A549 (cell line): ENCODE measurements around the gene HEMGN. TPM values are rescaled to one million over a fixed set of nuclear protein-coding genes. Genes with fewer than 3 reads are reported as not detected.

Experiments used
- ATAC-seq, 2 experiments: fragments of 200-7000 bp in 1 of 2; fragments of >200 bp in 1 of 2; cut with Nextera tagmentation in 1 of 2; cut with Tn5 transposase in 1 of 2; 3 replicates each; pipeline versions ENCODE4 v1.8.0 to v1.9.1; 2018 to 2020; ENCODE audit warnings: mild to moderate bottlenecking in 1 of 2, moderate library complexity in 1 of 2
- CTCF ChIA-PET: fragments of 300-600 bp; sonication (Branson Sonifier 250); formaldehyde crosslinking; extraction: SDS; loops from one replicate; lab custom pipeline; 2021; ENCODE audit warnings: antibody characterized with exemption, inconsistent platforms; lab: Yijun Ruan, JAX
- POLR2A ChIA-PET: fragments of 350-600 bp; formaldehyde crosslinking; extraction: SDS; loops from one replicate; lab custom pipeline; 2021; ENCODE audit warnings: antibody characterized with exemption, inconsistent platforms; lab: Yijun Ruan, JAX
- DNase-seq, 2 experiments: peaks; one replicate each; pipeline versions ENCODE4 v3.0.0 to v3.0.0-alpha.2; 2011 to 2016; ENCODE audit warnings: low read depth in 1 of 2, low spot score in 1 of 2
- FAIRE-seq: peaks from 2 replicates; lab custom pipeline; 2011; peaks lifted over from hg19 to GRCh38; lab: Jason Lieb, UNC
- H3K27ac ChIP-seq, 2 experiments: fragments of >200 bp; sonication (Bioruptor Twin); formaldehyde crosslinking; 3 replicates each; pipeline ENCODE4 v1.5.1; 2016 to 2017
- H3K4me1 ChIP-seq: fragments of >200 bp; sonication (Bioruptor Twin); formaldehyde crosslinking; 3 replicates; pipeline ENCODE4 v1.6.1; 2016
- H3K4me2 ChIP-seq: fragments of >200 bp; sonication (Bioruptor Twin); formaldehyde crosslinking; 3 replicates; pipeline ENCODE4 v1.6.1; 2016
- H3K4me3 ChIP-seq: fragments of >200 bp; sonication (Bioruptor Twin); formaldehyde crosslinking; 3 replicates; pipeline ENCODE4 v1.5.1; 2016
- H3K9me3 ChIP-seq: fragments of >200 bp; sonication (Bioruptor Twin); formaldehyde crosslinking; 3 replicates; pipeline ENCODE4 v1.6.1; 2016
- CHD2 ChIP-seq: fragments of 150-350 bp; IDR thresholded peaks from 2 replicates; pipeline ENCODE4 v1.6.1; 2014; ENCODE audit warnings: low read length; ENCODE audit not compliant: partially characterized antibody
- CTCF ChIP-seq: fragments of >200 bp; sonication (Bioruptor Twin); formaldehyde crosslinking; IDR thresholded peaks from 3 replicates; pipeline ENCODE4 v1.5.1; 2016
- EHF ChIP-seq: fragments of 250-450 bp; sonication (Bioruptor Pico); IDR thresholded peaks from 2 replicates; pipeline ENCODE4 v1.5.0; 2020; ENCODE audit warnings: mild to moderate bottlenecking
- EHMT2 ChIP-seq: fragments of 200-600 bp; sonication (generic); IDR thresholded peaks from 2 replicates; pipeline ENCODE4 v1.6.1; 2016; ENCODE audit warnings: antibody characterized with exemption, low read depth, mild to moderate bottlenecking, moderate library complexity
- FOSB ChIP-seq: fragments of 250-450 bp; sonication (Bioruptor Pico); IDR thresholded peaks from 2 replicates; pipeline ENCODE4 v1.5.0; 2020; ENCODE audit warnings: mild to moderate bottlenecking, moderate library complexity
- FOSL2 ChIP-seq, 2 experiments: fragments of 450-650 bp in 1 of 2; fragments of >200 bp in 1 of 2; sonication (Bioruptor Twin) in 1 of 2; formaldehyde crosslinking; IDR thresholded peaks; 2 replicates each; pipeline versions ENCODE4 v1.5.0 to v1.6.1; 2016 to 2020; ENCODE audit warnings: mild to moderate bottlenecking in 1 of 2, moderate library complexity in 1 of 2
- HDAC2 ChIP-seq: fragments of 200-600 bp; sonication (generic); IDR thresholded peaks from 2 replicates; pipeline ENCODE4 v1.6.1; 2016
- HEYL ChIP-seq: fragments of 250-450 bp; sonication (Bioruptor Pico); IDR thresholded peaks from 2 replicates; pipeline ENCODE4 v1.8.0; 2021; ENCODE audit warnings: mild to moderate bottlenecking, moderate library complexity
- JUNB ChIP-seq: fragments of >200 bp; sonication (Bioruptor Twin); formaldehyde crosslinking; IDR thresholded peaks from 2 replicates; pipeline ENCODE4 v1.6.1; 2016
- KDM1A ChIP-seq: fragments of 200-600 bp; sonication (generic); IDR thresholded peaks from 2 replicates; pipeline ENCODE4 v1.6.1; 2016; ENCODE audit warnings: low read depth, mild to moderate bottlenecking
- MAX ChIP-seq: IDR thresholded peaks from 2 replicates; pipeline ENCODE4 v1.6.1; 2012
- NPAS2 ChIP-seq: fragments of 250-450 bp; sonication (Bioruptor Pico); IDR thresholded peaks from 2 replicates; pipeline ENCODE4 v1.8.0; 2022; ENCODE audit warnings: mild to moderate bottlenecking, moderate library complexity, borderline replicate concordance
- PBX3 ChIP-seq: IDR thresholded peaks from 2 replicates; pipeline ENCODE4 v1.6.1; 2012
- POLR2A ChIP-seq: IDR thresholded peaks from 2 replicates; pipeline ENCODE4 v1.6.1; 2012; ENCODE audit warnings: mild to moderate bottlenecking, low read length
- RARB ChIP-seq: fragments of 250-450 bp; sonication (Bioruptor Pico); IDR thresholded peaks from 2 replicates; pipeline ENCODE4 v1.8.0; 2021; ENCODE audit warnings: mild to moderate bottlenecking, moderate library complexity
- ZFP36 ChIP-seq: fragments of 450-650 bp; IDR thresholded peaks from 2 replicates; pipeline ENCODE4 v1.6.1; 2014; ENCODE audit warnings: borderline replicate concordance; ENCODE audit not compliant: partially characterized antibody
- WGBS: methylation state at CpG from one replicate; pipeline ENCODE4 v1.1.6; 2017; ENCODE audit errors: missing lambda C conversion rate; 5-methylcytosine and 5-hydroxymethylcytosine counted together
- polyA plus RNA-seq, 4 experiments: library from polyadenylated mRNA; depleted of rRNA in 3 of 4; stranded (reverse); fragments of >200 nt; fragmentation: RNase III in 1 of 4; extraction: RNeasy Plus Mini Kit Qiagen cat#74134 plus additional on column Dnase treatment in 1 of 4; gene quantifications; 2 replicates in 3 of 4; 3 replicates in 1 of 4; pipeline ENCODE4 v1.2.3, GENCODE V29; 2011 to 2017
- TF ChIP-seq, protein P1 (sequence below): fragments of 250-450 bp; sonication (Bioruptor Pico); IDR thresholded peaks from 2 replicates; pipeline ENCODE4 v1.5.0; 2020; ENCODE audit warnings: low read depth, mild to moderate bottlenecking, moderate library complexity

Gene HEMGN
- polyA plus RNA-seq, 2 of the 4 experiments (the other 2 are of a cell fraction) = not detected

GRCh38 chr9:97891736-97892135 lies 46.2 kb downstream of the HEMGN start:
- WGBS = 85% methylated on average over 4 of the region's 5 CpGs
- H3K4me1 ChIP-seq = no peaks in the 10 kb centered on the region
- FAIRE-seq (no peak), ATAC-seq (no peak), DNase-seq (no peak)
- no peak overlapping the region for H3K4me3 ChIP-seq
- no peaks in the 10 kb centered on the region for H3K9me3 ChIP-seq
- ChIA-PET CTCF (interaction anchor here (0.5 to 6.5 kb wide), 10 partner anchors 10 to 1027 kb away, joined by 3 to 104 read pairs (median 4); partner anchors contain the start of genes FOXE1 and TRMO), POLR2A (no interaction called here)
- H3K4me2 ChIP-seq = no peak overlapping the region
- H3K27ac ChIP-seq = no peak overlapping the region
- TF ChIP-seq KDM1A = no peak
- TF ChIP-seq FOSL2 (IDR thresholded peaks at IDR 0.05) = no peak
- TF ChIP-seq FOSL2 (CRISPR knock-in tag; IDR thresholded peaks at IDR 0.05) = no peak
- TF ChIP-seq EHF (CRISPR knock-in tag) = no peak
- no peak for TF ChIP-seq HDAC2
- no peak for TF ChIP-seq ZFP36
- TF ChIP-seq PBX3 = no peak
- TF ChIP-seq, protein P1, sequence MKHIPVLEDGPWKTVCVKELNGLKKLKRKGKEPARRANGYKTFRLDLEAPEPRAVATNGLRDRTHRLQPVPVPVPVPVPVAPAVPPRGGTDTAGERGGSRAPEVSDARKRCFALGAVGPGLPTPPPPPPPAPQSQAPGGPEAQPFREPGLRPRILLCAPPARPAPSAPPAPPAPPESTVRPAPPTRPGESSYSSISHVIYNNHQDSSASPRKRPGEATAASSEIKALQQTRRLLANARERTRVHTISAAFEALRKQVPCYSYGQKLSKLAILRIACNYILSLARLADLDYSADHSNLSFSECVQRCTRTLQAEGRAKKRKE (CRISPR knock-in tag) = no peak
- no peak for TF ChIP-seq MAX
- TF ChIP-seq NPAS2 (CRISPR knock-in tag) = no peak
- no peak for TF ChIP-seq RARB (CRISPR knock-in tag)

DNA sequence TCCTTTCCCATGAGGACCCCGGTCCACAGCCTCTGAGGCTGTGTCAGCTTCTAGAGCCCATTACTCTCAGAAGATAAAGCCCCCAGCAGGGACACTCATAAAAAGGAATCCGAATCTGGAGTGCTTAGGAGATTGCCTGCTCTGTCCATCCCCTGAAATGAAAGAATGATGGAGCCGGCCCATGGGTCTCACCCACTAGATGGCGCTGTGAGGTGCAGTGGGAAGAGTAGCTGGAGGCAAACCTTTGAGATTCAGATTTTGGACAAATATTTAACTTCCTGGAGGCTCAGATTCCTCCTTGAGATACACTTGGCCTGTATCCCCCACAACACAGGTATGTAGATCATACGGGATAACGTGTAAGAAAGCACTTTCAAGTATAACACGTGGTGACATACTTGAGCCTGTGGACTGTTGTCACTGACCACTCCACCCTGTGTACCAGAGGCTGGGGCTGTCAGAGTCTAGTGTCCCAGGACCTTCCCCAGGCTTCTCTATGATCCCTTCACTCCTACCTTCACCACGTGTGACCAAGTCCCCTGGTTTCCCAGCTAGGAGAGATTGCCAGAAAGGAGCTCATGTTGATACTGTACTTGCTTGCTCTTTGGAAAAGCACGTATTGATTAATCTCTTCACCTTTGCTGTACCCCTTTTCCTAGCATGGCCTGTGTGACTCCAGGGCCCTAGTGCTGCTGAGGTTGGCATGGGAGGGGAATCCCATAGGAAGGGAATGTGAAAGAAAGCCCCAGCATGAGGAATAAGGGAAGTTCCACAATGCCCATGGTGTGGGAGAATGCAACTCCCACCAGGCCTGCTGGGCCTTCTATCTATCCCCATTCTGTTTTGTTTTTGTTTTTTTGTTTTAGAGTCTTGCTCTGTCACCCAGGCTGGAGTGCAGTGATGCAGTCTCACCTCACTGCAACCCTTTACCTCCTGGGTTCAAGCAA lies 47.8 kb downstream of the HEMGN start:
- no peaks in the 10 kb centered on the region for H3K4me1 ChIP-seq
- CTCF ChIA-PET = interaction anchor here (1.0 to 6.5 kb wide), 12 partner anchors 11 to 234 kb away, joined by 3 to 104 read pairs (median 5); partner anchors contain the start of gene TRMO
- no peak overlapping the region for H3K27ac ChIP-seq
- DNase-seq = peak; percentile 21 to 46
- no peak for TF ChIP-seq PBX3
- TF ChIP-seq EHMT2 = no peak
- no peak for TF ChIP-seq JUNB
- no peak for TF ChIP-seq FOSB (CRISPR knock-in tag)
- peak; percentile 50 for TF ChIP-seq CTCF
- 71% methylated on average over 9 of the region's 9 CpGs for WGBS
- ATAC-seq = peak in 1 of 2 experiments; percentile 72; a peak in 3 of 6 replicates
- H3K4me3 ChIP-seq = no peak overlapping the region
- FAIRE-seq = no peak
- no peaks in the 10 kb centered on the region for H3K9me3 ChIP-seq
- POLR2A ChIA-PET = interaction anchor here (0.6 to 0.8 kb wide), 2 partner anchors 36 to 257 kb away, joined by 3 read pairs; partner anchors contain the start of gene NCBP1
- H3K4me2 ChIP-seq = no peak overlapping the region

- ChIA-PET CTCF (interaction anchor here (1.3 to 2.9 kb wide), 6 partner anchors 9 to 27 kb away, joined by 4 to 18 read pairs (median 10); partner anchors contain the start of gene FOXE1), POLR2A (interaction anchor here (0.6 kb wide), 1 partner anchor 19 kb away, joined by 5 read pairs; no protein-coding TSS in a partner anchor)
- Histone ChIP-seq H3K4me3 (no peak overlapping the region), H3K4me2 (no peak overlapping the region), H3K9me3 (no peaks in the 10 kb centered on the region), H3K4me1 (peaks cover 22% of the 10 kb centered on the region), H3K27ac (peak overlapping the region in 1 of 2 experiments; percentile 90; a peak in 3 of 6 replicates)
- 81% methylated on average over 4 of the region's 4 CpGs for WGBS
- FAIRE-seq (no peak), DNase-seq (no peak), ATAC-seq (no peak)
- TF ChIP-seq CHD2 (no peak), HEYL (CRISPR knock-in tag) (no peak), NPAS2 (CRISPR knock-in tag) (no peak), POLR2A (no peak)
Observed at GRCh38 chr9:97880336-97880735, 57.6 kb downstream of the HEMGN start.
